Tibial nerve (tissue), 4 donors: ENCODE measurements around the gene COPE. TPM values are rescaled to one million over a fixed set of nuclear protein-coding genes. Genes with fewer than 3 reads are reported as not detected.

ENCODE experiments used
- DNase-seq, 2 donors: peaks; one replicate each; pipeline ENCODE4 v3.0.0-alpha.2; 2019; ENCODE audit warnings: low spot score in 2 of 2
- H3K27ac ChIP-seq, 4 donors: fragments of 200-600 bp; sonication (generic) in 3 of 4; one replicate each; pipeline ENCODE4 v1.5.1; 2017 to 2019; ENCODE audit warnings: mild to moderate bottlenecking in 1 of 4
- H3K27me3 ChIP-seq, 2 donors: fragments of 200-600 bp; sonication (generic) in 1 of 2; one replicate each; pipeline versions ENCODE4 v1.5.1 to v1.6.0; 2017 to 2019
- H3K36me3 ChIP-seq, 3 donors: fragments of 200-600 bp; sonication (generic); one replicate each; pipeline ENCODE4 v1.5.1; 2018 to 2019
- H3K4me1 ChIP-seq, 4 donors: fragments of 200-600 bp; sonication (generic) in 3 of 4; one replicate each; pipeline ENCODE4 v1.5.1; 2017 to 2019
- H3K4me3 ChIP-seq, 4 donors: fragments of 200-600 bp; sonication (generic) in 3 of 4; one replicate each; pipeline ENCODE4 v1.5.1; 2017 to 2019; ENCODE audit warnings: mild to moderate bottlenecking in 1 of 4, moderate library complexity in 1 of 4
- H3K9me3 ChIP-seq, 4 donors: fragments of 200-600 bp; sonication (generic) in 3 of 4; one replicate each; pipeline ENCODE4 v1.5.1; 2017 to 2019
- EP300 ChIP-seq, 2 donors: sonication (generic); formaldehyde crosslinking; IDR thresholded peaks; one replicate each; pipeline ENCODE4 v1.6.1; 2017; ENCODE audit warnings: antibody characterized with exemption in 2 of 2, mild to moderate bottlenecking in 1 of 2
- POLR2A ChIP-seq, 2 donors: fragments of 450-650 bp; IDR thresholded peaks; one replicate each; pipeline ENCODE4 v1.6.1; 2017; ENCODE audit warnings: antibody characterized with exemption in 2 of 2, mild to moderate bottlenecking in 2 of 2, moderate library complexity in 2 of 2
- WGBS, 2 donors: methylation state at CpG; one replicate each; pipeline ENCODE4 v1.1.5; 2018; 5-methylcytosine and 5-hydroxymethylcytosine counted together
- total RNA-seq, 4 donors: library from RNA; depleted of rRNA; stranded (reverse); fragments of >200 nt; gene quantifications; one replicate each; pipeline ENCODE4 v1.1.0, GENCODE V29; 2016
- TF ChIP-seq, protein P1 (sequence below), 5 experiments: fragments of 200-600 bp in 3 of 5; fragments of 450-650 bp in 2 of 5; sonication (generic) in 3 of 5; IDR thresholded peaks; one replicate each; pipeline ENCODE4 v1.5.1; 2016 to 2019; ENCODE audit warnings: antibody characterized with exemption in 5 of 5, mild to moderate bottlenecking in 3 of 5, moderate library complexity in 2 of 5

The COPE gene
- total RNA-seq, 4 donors from 2014 or later, result 151 to 266 (median 183) TPM

DNA sequence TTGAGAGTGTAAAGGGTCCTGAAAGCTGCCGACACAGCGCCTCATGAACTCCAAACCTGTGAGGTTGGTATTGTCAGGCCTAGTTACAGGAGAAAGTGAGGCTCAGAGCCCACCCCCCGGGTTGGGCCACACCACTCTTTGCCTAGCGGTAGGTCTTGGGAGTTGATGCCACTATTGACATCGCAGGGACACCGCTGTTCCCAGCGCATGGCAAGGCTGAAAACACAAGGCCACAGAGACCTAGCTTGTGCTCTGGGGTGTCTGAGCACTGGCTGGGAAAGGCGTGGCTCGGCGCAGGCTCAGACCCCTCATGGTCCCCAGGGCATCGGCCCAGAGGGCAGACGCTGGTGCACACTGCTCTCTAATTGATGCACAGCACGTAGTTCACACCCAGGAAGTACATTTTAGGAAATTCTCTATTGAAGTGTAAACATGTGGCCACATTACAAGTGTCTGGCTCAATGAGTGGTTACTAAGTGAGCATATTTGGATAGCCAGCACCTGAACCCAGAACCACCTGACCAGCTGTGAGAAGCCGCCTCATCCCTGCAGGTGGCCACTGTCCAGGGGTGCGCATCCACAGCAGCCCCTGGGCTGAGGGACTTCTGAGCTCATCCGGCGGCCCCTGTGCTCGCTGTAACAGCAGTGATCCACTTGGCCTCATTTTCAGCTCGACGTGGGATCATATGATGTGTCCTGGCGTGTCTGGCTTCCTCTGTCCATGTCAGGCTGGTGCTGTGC is 60.1 kb downstream of the COPE start:
- H3K4me1 ChIP-seq, result peaks cover 0 to 5% (median 0%) of the 10 kb centered on the region in 4 donors
- peaks cover 5 to 100% (median 65%) of the 10 kb centered on the region in 3 donors for H3K36me3 ChIP-seq
- no peaks in the 10 kb centered on the region for H3K9me3 ChIP-seq
- no peaks in the 10 kb centered on the region for H3K27me3 ChIP-seq
- TF ChIP-seq, protein P1, sequence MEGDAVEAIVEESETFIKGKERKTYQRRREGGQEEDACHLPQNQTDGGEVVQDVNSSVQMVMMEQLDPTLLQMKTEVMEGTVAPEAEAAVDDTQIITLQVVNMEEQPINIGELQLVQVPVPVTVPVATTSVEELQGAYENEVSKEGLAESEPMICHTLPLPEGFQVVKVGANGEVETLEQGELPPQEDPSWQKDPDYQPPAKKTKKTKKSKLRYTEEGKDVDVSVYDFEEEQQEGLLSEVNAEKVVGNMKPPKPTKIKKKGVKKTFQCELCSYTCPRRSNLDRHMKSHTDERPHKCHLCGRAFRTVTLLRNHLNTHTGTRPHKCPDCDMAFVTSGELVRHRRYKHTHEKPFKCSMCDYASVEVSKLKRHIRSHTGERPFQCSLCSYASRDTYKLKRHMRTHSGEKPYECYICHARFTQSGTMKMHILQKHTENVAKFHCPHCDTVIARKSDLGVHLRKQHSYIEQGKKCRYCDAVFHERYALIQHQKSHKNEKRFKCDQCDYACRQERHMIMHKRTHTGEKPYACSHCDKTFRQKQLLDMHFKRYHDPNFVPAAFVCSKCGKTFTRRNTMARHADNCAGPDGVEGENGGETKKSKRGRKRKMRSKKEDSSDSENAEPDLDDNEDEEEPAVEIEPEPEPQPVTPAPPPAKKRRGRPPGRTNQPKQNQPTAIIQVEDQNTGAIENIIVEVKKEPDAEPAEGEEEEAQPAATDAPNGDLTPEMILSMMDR (IDR thresholded peaks at IDR 0.05), result no peak
- TF ChIP-seq POLR2A (IDR thresholded peaks at IDR 0.05) (no peak), EP300 (IDR thresholded peaks at IDR 0.05) (no peak)
- H3K4me3 ChIP-seq, result no peak overlapping the region
- WGBS, 2 donors, result 85 to 90% methylated on average over 15 to 16 of the region's 21 CpGs
- no peak for DNase-seq
- H3K27ac ChIP-seq, result no peak overlapping the region

DNA sequence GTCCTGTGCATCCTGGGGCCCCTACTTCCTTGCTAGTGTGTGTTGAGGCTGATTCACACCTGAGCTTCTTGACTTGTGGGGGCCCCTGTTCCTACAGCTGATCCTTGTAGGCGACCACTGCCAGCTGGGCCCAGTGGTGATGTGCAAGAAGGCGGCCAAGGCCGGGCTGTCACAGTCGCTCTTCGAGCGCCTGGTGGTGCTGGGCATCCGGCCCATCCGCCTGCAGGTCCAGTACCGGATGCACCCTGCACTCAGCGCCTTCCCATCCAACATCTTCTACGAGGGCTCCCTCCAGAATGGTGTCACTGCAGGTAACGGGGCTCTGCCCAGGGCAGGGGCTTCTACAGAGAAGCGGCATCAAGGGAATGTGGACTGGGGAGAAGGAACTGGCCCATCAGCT is 62.0 kb downstream of the COPE start:
- H3K4me3 ChIP-seq, result no peak overlapping the region
- H3K4me1 ChIP-seq, result peaks cover 0 to 5% (median 0%) of the 10 kb centered on the region in 4 donors
- TF ChIP-seq POLR2A (IDR thresholded peaks at IDR 0.05), result no peak
- TF ChIP-seq EP300 (IDR thresholded peaks at IDR 0.05), result no peak
- DNase-seq, result no peak
- H3K9me3 ChIP-seq, result no peaks in the 10 kb centered on the region
- H3K36me3 ChIP-seq, result peaks cover 0 to 100% (median 70%) of the 10 kb centered on the region in 3 donors
- no peaks in the 10 kb centered on the region for H3K27me3 ChIP-seq
- WGBS, 2 donors, result 87 to 93% methylated on average over 3 to 13 of the region's 13 CpGs
- no peak overlapping the region for H3K27ac ChIP-seq

DNA sequence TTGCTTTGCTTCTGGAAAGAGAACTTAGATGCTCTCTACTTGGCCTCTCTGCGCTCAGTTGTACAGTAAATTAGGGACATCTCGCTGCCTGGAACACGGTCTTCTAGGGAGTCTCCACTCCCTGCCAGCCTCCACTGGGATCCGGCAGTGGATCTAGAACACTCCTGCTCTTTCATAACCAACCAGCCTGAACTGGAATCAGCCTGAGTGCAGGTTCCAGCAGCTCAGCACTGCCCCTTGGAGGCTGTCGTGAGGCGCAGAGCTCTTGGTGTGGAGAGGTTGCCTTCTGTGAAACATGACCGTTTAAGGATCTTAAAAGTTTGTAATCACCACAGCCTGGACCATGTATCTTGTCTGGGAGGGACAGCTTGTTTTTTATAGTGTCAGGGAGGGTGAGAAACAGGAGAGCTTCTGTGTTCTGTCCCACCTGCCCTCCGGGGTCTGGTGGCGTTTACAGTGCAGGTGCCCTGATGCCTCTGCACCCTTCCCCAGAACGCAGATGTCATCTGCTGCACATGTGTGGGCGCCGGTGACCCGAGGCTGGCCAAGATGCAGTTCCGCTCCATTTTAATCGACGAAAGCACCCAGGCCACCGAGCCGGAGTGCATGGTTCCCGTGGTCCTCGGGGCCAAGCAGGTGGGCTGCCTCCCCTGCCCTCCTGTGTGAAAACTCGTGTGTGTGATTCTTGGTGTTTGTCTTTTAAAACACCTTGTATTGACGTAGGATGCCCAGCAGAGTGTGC is 62.6 kb downstream of the COPE start:
- no peak for DNase-seq
- Histone ChIP-seq H3K36me3 (peaks cover 0 to 100% (median 77%) of the 10 kb centered on the region in 3 donors), H3K27ac (no peak overlapping the region), H3K4me3 (no peak overlapping the region), H3K27me3 (no peaks in the 10 kb centered on the region), H3K4me1 (peaks cover 0 to 5% (median 0%) of the 10 kb centered on the region in 4 donors), H3K9me3 (no peaks in the 10 kb centered on the region)
- TF ChIP-seq EP300 (IDR thresholded peaks at IDR 0.05) (peak in 1 of 2 donors; percentile 29), POLR2A (IDR thresholded peaks at IDR 0.05) (no peak)
- TF ChIP-seq, protein P1 (IDR thresholded peaks at IDR 0.05), result no peak
- 78 to 86% methylated on average over 21 to 22 of the region's 22 CpGs for WGBS, 2 donors

DNA sequence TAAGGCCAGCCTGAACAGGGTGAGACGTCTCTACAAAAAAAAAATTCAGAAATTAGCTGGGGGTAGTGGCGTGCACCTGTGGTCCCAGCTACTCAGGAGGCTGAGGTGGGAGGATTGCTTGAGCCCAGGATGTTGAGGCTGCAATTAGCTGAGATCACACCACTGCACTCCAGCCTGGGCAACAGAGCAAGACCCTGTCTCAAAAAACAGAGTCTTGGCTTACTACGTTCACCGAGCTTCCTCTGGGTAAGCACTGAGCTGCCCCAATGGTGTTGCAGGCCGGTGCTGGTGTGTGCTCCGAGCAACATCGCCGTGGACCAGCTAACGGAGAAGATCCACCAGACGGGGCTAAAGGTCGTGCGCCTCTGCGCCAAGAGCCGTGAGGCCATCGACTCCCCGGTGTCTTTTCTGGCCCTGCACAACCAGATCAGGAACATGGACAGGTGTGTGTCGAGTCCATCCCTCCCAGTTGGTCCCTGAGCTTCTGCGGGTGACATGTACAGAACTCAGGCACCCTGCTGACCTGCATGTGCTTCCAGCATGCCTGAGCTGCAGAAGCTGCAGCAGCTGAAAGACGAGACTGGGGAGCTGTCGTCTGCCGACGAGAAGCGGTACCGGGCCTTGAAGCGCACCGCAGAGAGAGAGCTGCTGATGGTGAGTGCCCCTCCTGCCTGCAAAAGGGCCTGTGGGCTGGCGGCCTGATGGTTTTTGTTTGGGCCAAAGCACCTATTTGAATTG is 63.4 kb downstream of the COPE start:
- WGBS, 2 donors, result 90 to 91% methylated on average over 25 to 27 of the region's 27 CpGs
- Histone ChIP-seq H3K9me3 (no peaks in the 10 kb centered on the region), H3K36me3 (peaks cover 0 to 100% (median 76%) of the 10 kb centered on the region in 3 donors), H3K27ac (no peak overlapping the region), H3K4me3 (no peak overlapping the region), H3K27me3 (no peaks in the 10 kb centered on the region), H3K4me1 (peaks cover 0 to 6% (median 4%) of the 10 kb centered on the region in 4 donors)
- no peak for TF ChIP-seq EP300 (IDR thresholded peaks at IDR 0.05)
- TF ChIP-seq, protein P1 (IDR thresholded peaks at IDR 0.05), result no peak
- no peak for TF ChIP-seq POLR2A (IDR thresholded peaks at IDR 0.05)
- no peak for DNase-seq

DNA sequence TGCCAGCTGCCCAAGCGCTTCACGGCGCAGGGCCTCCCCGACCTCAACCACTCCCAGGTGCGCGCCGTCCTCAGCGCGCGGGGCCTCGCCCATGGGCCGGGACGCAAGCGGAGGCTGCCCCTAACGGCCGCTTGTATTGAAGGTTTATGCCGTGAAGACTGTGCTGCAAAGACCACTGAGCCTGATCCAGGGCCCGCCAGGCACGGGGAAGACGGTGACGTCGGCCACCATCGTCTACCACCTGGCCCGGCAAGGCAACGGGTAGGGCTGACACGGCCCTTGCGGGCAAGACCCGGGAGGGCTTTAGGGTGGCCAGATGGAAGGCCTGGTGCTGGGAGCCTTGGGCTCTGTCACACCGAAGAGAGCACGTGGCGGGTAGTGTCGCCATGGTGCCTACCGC is 64.2 kb downstream of the COPE start:
- TF ChIP-seq EP300 (IDR thresholded peaks at IDR 0.05) (no peak), POLR2A (IDR thresholded peaks at IDR 0.05) (no peak)
- TF ChIP-seq, protein P1 (IDR thresholded peaks at IDR 0.05), result no peak
- Histone ChIP-seq H3K4me1 (peaks cover 0 to 15% (median 12%) of the 10 kb centered on the region in 4 donors), H3K27me3 (no peaks in the 10 kb centered on the region), H3K9me3 (no peaks in the 10 kb centered on the region), H3K4me3 (no peak overlapping the region), H3K27ac (no peak overlapping the region), H3K36me3 (peaks cover 0 to 100% (median 71%) of the 10 kb centered on the region in 3 donors)
- DNase-seq, result no peak
- 94 to 97% methylated on average over 33 of the region's 33 CpGs for WGBS, 2 donors
